ENCODE measurements around the gene CEMIP.

DNA sequence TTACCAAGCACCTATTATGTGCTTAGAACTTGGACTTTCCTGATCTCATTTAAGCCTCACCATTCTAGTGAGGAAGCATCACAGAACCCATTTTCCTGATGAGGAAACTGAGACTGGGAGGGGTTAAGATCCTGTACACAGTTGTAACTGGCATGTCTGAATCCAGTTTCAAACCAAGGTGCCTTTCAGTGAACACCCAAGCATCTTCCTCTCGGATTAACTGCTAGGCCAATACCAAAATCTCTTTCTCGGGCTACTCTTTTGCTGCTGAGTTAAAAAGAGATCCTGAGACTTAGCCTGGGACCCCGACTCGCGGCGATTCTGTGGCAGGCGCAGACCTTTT lies 578 bp upstream of the CEMIP start:
- TF ChIP-seq, protein P1, sequence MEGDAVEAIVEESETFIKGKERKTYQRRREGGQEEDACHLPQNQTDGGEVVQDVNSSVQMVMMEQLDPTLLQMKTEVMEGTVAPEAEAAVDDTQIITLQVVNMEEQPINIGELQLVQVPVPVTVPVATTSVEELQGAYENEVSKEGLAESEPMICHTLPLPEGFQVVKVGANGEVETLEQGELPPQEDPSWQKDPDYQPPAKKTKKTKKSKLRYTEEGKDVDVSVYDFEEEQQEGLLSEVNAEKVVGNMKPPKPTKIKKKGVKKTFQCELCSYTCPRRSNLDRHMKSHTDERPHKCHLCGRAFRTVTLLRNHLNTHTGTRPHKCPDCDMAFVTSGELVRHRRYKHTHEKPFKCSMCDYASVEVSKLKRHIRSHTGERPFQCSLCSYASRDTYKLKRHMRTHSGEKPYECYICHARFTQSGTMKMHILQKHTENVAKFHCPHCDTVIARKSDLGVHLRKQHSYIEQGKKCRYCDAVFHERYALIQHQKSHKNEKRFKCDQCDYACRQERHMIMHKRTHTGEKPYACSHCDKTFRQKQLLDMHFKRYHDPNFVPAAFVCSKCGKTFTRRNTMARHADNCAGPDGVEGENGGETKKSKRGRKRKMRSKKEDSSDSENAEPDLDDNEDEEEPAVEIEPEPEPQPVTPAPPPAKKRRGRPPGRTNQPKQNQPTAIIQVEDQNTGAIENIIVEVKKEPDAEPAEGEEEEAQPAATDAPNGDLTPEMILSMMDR (IDR thresholded peaks at IDR 0.05): no peak
- TF ChIP-seq POLR2A (IDR thresholded peaks at IDR 0.05): no peak

Data from adrenal gland (tissue), 5 donors.